ENCODE measurements around the gene ZSWIM9.
"Not testable (repeated sequence)": the region's sequence is repeated elsewhere in the genome, so short reads cannot be mapped to it uniquely, and the experiment has no call there.

Gene ZSWIM9

DNA sequence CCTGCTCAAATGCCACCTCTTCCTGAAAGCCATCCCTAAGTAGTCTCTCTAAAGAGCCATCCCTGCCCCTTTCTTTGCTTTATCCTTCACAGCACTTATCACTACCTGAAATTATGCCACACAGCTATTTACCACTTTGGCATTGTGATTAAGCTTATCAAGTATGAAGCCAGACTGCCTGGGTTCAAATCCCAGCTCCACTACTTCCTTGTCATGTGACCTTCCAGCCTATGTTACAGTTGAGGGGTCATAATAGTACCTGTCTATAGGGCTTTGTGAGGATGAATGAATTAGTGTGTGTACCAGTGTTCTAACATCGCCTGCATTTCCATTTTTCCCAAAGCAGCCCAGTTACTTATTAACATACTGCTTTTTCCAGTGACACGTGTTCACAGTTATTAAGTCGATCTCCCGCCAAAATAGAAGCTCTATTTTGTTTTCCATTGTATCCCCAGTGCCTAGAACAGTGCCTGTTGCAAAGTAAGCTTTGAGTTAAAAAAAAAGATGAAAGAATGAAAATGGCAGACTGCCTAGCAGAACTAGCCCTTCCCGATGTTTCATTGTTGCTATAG, 32.8 kb downstream of the ZSWIM9 start:
- in situ Hi-C loops (cut with HindIII; ENCODE audit: low pct_ligation_motif_present, low pct_unique_long_range_greater_than_20kb, low sequenced_read_pairs) = no loop called here
- no peak for DNase-seq

DNA sequence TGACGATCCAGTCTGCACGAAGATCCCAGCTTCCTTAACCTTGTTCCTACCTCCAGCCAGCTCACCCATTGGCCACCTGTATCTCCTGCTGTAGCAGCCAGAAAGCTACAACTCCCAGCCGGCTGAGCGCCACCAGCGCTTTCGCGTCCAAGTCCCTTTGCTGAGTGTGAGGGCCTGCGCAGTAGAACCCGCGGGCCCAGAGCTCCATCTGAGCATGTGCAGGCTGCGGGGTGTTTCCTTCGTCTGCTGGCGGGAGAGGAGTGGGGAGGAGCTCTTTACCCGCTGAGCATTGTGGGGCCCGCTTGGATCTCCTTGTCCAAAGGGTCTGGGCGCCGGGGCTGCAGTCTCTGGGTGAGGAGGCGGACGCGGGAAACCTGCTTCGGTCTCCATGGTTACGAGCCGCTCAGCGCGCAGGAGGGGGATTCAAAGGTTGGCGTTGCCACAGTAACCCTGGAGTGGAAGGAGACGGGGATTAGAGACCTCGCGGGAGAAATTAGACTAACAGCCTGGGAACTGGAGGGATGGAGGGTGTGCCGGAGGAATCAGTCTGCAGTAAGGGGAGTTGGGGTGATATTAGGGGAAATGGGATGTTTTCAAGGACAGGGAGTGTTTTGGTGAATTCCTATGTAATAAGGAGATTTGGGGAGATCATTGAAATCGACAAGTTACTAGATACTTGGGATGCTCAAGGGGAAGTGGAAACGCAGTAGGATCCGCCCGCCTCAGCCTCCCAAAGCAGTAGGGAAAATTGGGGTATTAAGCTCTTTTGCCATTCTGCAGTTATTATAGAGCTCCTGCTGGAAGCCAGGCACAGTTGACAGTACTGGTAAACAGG, 33.5 kb downstream of the ZSWIM9 start:
- in situ Hi-C loops (cut with HindIII; ENCODE audit: low pct_ligation_motif_present, low pct_unique_long_range_greater_than_20kb, low sequenced_read_pairs) = no loop called here
- DNase-seq = peak; percentile 96

- no peak for DNase-seq
These were observed 36.1 kb downstream of the ZSWIM9 start for GRCh38 chr19:48206397-48207093.

GRCh38 chr19:48210005-48210404, 39.5 kb downstream of the ZSWIM9 start:
- in situ Hi-C loops (cut with HindIII; ENCODE audit: low pct_ligation_motif_present, low pct_unique_long_range_greater_than_20kb, low sequenced_read_pairs) = no loop called here
- DNase-seq = no peak

More at GRCh38 chr19:48206397-48207093, 36.1 kb downstream of the ZSWIM9 start:
- in situ Hi-C loops (cut with HindIII; ENCODE audit: low pct_ligation_motif_present, low pct_unique_long_range_greater_than_20kb, low sequenced_read_pairs) = no loop called here

DNA sequence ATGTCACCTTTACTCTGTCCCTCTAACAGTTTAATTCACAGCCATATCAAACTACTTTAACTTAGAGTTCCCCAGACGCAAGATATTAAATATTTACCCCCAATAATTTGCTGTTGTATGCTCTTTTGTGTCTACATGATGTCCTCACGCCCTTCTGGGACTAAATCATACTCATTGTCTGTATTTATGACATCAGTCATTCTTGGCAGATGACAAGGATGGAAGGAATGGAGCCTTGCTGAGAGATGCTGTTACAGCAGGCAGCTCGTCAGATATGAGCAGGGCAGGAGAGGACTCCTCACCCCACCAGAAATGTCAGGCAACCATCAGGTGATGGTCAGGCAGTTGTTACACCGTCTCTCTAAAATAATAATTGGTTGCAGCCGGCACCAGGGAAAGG, 43.5 kb downstream of the ZSWIM9 start:
- in situ Hi-C loops (cut with HindIII; ENCODE audit: low pct_ligation_motif_present, low pct_unique_long_range_greater_than_20kb, low sequenced_read_pairs) = no loop called here
- DNase-seq = no peak

GRCh38 chr19:48216933-48217332, 46.5 kb downstream of the ZSWIM9 start:
- DNase-seq = no peak
- in situ Hi-C loops (cut with HindIII; ENCODE audit: low pct_ligation_motif_present, low pct_unique_long_range_greater_than_20kb, low sequenced_read_pairs) = no loop called here

GRCh38 chr19:48218997-48219396, 48.5 kb downstream of the ZSWIM9 start:
- peak; percentile 5 for DNase-seq
- in situ Hi-C loops (cut with HindIII; ENCODE audit: low pct_ligation_motif_present, low pct_unique_long_range_greater_than_20kb, low sequenced_read_pairs) = no loop called here

- in situ Hi-C loops (cut with HindIII; ENCODE audit: low pct_ligation_motif_present, low pct_unique_long_range_greater_than_20kb, low sequenced_read_pairs); DNase-seq: not testable (repeated sequence)
These were observed 50.3 kb downstream of the ZSWIM9 start for GRCh38 chr19:48220784-48221183.

- DNase-seq = no peak
- in situ Hi-C loops (cut with HindIII; ENCODE audit: low pct_ligation_motif_present, low pct_unique_long_range_greater_than_20kb, low sequenced_read_pairs) = no loop called here
These were observed 51.1 kb downstream of the ZSWIM9 start for GRCh38 chr19:48221628-48222027.

DNA sequence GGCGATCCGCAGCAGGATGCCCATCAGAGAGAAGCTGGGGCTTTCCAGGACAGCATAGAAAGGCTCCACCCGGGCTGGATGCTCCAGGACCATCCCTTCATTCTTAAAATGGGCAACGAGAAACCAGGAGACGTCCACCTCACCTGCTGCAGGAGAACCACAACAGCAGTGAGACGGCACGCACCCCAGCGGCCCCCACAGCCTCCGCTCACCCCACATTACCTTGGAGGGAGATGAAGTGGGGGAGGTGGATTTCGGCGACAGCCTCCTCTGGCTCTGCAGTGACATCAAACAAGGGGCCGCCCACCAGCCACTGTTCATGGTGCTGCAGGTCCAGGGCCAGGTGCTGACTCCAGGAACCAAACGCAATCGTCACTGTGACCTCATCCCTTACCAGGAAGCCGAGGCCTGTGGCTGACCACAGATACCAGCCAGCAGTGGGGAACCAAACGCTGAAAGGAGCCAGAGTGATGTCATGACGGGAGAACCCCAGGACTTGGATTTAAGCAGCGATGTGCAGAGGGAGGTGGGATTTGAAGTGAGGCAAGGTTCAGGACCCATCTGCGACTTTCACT, 60.2 kb downstream of the ZSWIM9 start:
- in situ Hi-C loops (cut with HindIII; ENCODE audit: low pct_ligation_motif_present, low pct_unique_long_range_greater_than_20kb, low sequenced_read_pairs) = no loop called here

GRCh38 chr19:48237057-48237456, 66.6 kb downstream of the ZSWIM9 start:
- in situ Hi-C loops (cut with HindIII; ENCODE audit: low pct_ligation_motif_present, low pct_unique_long_range_greater_than_20kb, low sequenced_read_pairs) = no loop called here
- no peak for DNase-seq

More for the DNA sequence above, 60.2 kb downstream of the ZSWIM9 start:
- DNase-seq = no peak

DNA sequence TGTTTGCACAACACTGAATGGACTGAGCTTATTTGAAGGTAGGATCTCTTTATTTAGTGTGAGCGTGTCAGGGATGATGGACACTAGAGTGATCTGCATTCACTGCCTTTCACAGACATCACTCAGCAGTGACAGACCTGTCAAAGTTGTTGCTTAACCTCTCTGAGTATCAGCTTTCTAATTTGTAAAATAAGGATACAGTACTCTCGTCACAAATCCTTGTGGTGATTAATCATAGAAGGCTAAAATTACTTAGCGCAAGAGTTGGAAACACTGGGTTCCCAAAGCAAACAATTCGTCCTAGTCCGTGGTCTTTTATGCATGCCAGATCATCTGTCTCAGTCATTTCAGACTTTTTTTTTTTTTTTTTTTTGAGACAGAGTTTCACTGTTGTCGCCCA, 68.6 kb downstream of the ZSWIM9 start:
- no peak for DNase-seq
- in situ Hi-C loops (cut with HindIII; ENCODE audit: low pct_ligation_motif_present, low pct_unique_long_range_greater_than_20kb, low sequenced_read_pairs) = no loop called here

GRCh38 chr19:48239582-48240141, 69.2 kb downstream of the ZSWIM9 start:
- in situ Hi-C loops (cut with HindIII; ENCODE audit: low pct_ligation_motif_present, low pct_unique_long_range_greater_than_20kb, low sequenced_read_pairs) = no loop called here
- no peak for DNase-seq

DNA sequence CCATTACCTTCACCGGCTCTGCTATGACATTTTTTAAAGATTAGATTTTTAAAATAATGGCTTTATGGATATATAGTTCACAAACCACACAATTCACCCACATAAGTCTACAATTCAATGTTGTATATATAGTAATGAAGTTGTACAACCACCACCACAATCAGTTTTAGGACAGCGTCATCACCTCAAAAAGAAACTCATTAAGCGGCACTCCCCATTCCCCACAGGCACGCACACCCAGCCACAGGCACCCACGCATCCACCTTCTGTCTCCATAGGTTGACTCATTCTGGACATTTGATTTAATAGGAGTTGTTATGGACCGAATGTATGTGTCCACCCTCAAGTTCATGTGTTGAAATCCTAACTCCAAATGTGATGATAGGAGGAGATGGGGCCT, 71.3 kb downstream of the ZSWIM9 start:
- in situ Hi-C loops (cut with HindIII; ENCODE audit: low pct_ligation_motif_present, low pct_unique_long_range_greater_than_20kb, low sequenced_read_pairs); DNase-seq: not testable (repeated sequence)

DNA sequence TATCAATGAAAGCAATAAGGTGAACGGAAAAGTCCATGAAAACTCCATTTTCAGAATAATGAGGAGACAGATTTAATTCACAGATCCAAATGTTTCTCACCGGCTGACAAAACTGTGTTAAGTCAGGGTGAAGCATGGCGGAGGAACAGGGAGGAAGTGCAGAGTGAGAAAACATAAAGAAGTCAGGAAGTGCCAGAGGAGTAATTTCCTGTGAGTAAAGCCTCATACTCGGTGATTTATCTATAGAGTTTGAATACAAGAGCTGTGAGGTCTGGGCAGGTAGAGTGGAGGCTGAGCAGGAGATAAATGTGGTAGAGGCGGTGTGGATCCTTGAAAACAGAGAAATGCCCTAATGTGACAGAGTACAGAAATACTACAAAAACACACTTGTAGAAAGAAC, 73.8 kb downstream of the ZSWIM9 start:
- no peak for DNase-seq
- in situ Hi-C loops (cut with HindIII; ENCODE audit: low pct_ligation_motif_present, low pct_unique_long_range_greater_than_20kb, low sequenced_read_pairs) = no loop called here

GRCh38 chr19:48246101-48246500, 75.6 kb downstream of the ZSWIM9 start:
- DNase-seq = no peak
- in situ Hi-C loops (cut with HindIII; ENCODE audit: low pct_ligation_motif_present, low pct_unique_long_range_greater_than_20kb, low sequenced_read_pairs) = no loop called here

DNA sequence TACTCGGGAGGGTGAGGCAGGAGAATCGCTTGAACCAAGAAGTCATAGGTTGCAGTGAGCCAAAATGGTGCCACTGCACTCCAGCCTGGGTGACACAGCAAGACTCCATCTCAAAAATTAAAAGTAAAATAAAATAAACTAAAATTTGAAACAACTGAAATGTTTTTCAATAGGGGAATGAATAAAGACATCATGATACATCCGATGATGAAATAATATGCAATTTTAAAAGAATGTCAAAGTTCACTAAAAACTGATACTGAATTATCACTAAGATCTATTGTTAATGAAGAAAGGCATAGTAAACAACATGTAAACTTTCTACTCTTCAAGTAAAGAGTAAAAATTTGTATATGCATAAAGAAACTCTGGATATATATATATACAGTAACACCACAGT, 76.7 kb downstream of the ZSWIM9 start:
- DNase-seq = no peak
- in situ Hi-C loops (cut with HindIII; ENCODE audit: low pct_ligation_motif_present, low pct_unique_long_range_greater_than_20kb, low sequenced_read_pairs) = no loop called here
